Dermis blood vessel endothelial cell (primary cell): ENCODE data around the gene SNX9. TPM values are rescaled to one million over a fixed set of nuclear protein-coding genes. Genes with fewer than 3 reads are reported as not detected.

ENCODE experiments used
- DNase-seq: peaks from one replicate; pipeline ENCODE4 v3.0.0; 2010
- total RNA-seq: library from RNA; depleted of rRNA; stranded (reverse); fragments of >200 nt; gene quantifications from 2 replicates; pipeline ENCODE4 v1.2.3, GENCODE V29; 2014

SNX9 gene
- total RNA-seq, 1 donor from 2014 or later: 51.4 TPM

DNA sequence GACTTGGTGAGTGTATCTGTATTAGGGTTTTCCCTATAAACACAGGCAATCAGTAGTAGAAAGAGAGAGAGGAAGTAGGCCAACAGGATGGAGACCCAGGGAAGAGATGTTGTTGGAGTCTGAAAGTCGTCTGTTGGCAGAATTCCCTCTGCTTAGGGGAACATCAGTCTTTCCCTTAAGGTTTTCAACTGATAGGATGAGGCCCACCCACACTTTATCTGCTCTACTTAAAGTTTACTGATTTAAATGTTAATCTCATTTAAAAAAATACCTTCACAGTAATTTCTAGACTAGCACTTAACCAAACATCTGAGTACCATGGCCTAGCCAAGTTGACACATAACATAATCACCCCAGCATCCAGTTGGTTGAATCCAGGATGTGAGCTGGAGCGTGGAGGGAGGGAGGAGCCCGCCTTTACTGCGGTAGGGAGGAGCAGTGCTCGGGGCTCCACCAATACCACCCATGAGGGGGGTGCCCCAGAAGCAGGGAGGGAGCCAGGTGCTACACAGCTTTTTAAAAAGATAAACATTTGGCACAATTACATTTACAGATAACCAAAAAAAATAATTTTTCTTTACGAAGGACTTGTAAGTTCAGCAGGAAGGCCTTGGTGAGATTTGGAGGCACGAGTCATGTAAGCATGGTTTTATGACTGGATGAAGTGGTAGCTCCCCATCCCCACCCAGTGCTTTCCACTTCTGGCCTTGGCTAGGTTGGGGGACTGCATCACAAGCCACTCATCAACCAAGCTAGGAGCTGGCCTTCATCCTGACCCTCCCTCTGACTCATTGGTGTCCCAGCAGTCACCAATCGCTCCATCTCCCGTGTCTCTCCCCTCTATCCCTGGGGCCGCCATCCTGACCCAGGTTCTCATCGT is 18.4 kb upstream of the SNX9 start:
- DNase-seq: no peak

DNA sequence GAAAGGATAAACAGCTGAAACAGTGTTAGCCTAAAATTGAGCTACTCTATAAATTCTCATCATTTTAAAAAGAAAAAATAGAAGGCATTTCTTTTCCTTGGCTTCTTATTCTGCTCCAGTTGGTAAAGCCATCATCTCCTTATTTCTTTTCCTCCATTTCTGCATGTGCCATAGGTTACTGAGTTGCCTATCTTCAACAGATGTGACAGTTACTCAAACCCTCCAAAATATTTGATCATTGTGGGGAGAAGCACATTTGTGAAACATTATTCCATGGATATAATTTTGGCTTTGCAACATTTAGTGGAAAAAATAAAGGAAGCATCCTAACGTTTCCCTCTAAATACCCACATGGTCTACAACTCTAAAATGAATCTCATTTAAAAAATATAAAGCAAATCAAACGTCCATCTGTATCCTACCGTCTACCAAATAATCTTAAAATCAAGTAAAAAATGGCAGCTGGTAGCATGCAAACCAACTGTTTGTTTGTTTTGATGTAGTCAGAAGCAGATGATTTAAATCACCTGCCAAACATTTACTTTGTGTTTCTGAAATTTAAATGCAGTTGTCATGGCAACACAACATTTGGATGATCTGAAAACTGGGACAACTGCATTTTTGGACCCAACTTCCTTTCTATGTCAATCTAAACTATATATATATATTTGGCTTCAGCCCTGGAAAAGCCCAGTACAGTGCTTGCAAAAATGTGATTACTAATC is 16.8 kb upstream of the SNX9 start:
- no peak for DNase-seq

DNA sequence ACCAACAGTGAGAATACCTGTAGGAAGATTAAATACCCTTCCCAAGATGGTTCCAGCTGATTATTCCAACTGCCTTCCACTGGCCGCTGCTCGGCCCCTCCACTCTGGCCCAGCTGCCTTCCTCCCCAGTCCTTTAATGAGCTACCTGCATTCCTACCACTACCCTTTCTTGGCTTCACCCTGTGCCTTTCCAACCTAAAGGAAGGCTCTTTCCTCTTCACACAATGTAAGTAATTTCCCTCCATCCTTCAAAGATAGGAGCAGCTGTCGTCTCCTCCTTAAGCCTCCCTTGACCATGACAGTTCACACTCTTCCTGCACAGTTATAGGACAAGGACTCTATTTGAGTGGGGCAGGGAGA is 16.2 kb upstream of the SNX9 start:
- DNase-seq: no peak

DNA sequence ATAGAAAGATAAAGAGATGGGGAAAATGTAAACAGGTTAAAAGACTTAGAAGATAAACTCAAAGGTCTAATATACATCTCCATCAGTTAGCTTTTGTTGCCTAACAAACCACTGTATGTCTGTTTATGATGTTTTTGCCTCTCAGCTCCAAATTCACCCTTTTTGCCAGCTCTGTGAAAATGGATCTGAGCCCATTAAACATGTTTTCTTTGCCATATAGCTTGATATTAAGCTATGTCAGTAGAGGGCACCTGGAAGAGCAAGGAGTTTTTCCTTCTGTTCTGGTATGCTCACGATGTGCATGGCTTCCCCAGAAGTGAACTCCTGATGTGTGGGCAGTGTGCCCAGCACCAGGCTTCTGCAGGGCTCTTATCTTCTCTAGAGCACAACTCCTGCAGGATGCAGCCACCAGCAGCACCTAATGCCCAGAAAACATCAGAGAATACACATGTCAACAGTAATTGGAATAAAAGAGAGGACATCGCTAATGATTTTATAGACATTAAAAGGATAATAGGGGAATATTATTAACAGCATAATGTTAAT is 14.6 kb upstream of the SNX9 start:
- no peak for DNase-seq

DNA sequence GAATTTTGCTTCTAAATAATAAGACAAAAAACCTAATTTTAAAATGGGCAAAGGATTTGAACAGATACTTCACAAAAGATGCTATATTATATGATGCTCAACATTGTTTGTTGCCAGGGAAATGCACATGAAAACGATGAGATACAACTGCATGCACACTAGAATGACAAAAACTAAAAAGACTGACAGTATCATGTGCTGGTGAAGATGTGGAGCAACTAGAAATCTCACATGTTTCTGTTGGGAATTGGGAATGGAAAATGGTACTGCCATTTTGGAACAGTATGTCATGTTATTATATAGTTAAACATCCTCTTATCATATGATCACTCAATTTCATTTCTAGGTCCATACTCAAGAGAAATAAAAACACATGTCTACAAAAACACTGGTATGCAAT is 13.4 kb upstream of the SNX9 start:
- DNase-seq: no peak

DNA sequence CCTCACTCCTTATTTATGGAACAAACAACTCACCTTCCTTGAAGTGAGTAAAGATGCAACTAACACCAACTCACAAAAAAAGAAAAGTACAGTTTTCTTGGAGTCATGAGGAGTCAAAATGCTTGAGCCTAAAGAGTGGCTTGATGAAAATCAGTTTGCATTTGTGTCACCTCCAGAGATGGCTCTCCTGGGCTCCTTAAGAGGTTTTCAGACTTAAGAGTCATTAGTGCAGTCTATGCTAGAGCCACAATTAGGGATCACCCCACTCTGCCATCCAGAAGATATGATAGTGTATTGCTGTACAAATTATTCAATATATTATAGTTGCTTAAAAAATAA is 11.9 kb upstream of the SNX9 start:
- no peak for DNase-seq

DNA sequence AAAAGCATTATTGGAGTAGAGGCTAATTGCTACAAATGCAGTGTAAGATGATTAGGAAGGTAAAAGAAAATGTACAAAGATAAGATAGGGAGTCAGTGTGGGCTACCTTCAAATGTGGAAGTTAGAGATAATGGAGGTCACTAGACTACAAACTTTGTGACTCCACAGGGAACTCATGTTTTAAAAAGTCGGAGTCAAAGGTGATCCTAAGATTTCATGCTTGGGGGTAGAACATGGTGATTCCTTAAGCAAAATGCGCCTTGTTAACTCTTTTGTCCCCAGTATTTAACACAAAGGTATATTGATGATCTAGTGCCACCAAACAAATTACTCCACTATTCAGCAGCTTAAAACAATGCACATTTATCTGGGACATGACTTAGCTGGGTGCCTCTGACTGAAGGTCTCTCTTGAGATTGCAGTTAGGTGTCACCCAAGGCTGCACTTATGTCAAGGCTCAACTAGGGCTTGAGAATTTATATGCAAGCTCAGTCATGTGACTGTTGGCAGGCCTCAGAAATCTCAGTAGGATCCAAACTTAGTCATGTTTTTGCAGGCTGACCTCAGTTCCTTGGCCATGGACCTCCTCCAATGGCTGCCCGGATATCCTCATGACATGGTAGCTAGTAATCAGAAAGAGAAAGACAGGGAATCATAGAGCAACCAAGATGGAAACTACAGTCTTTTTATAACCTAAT is 11.4 kb upstream of the SNX9 start:
- DNase-seq: peak; percentile 44

DNA sequence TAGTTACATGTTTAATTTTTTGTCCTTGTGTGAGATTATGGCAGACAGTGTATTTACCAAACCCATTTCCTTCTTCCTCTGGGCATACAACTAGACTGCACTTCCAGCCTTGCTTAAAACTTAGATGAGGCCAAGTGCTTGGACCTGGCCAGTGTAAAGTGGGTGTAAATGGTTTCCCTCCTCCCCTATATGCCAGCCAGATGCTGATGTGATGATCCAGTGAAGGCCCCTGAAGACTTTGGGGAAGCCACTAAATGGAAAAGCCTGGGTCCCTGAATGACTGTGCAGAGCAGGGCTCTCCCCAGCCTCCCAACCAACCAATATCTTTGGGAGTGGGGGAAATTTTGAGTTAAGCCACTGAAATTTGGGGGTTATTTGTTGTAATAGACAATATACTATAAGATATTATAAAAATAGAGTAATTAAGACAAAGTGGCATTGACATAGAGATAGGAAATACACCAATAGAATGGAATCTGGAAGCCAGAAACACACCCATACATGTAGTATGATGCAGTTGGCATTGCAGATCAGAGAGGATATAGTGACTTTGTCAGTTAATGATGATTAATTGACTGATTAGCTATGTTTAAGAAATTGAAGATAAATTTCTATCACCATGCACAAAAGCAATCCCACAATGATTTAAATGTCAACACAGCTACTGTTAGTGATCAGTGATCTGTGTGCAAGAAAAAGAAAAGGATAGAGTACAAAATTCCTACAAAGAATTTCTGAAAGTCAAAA is 10.4 kb upstream of the SNX9 start:
- DNase-seq: no peak

DNA sequence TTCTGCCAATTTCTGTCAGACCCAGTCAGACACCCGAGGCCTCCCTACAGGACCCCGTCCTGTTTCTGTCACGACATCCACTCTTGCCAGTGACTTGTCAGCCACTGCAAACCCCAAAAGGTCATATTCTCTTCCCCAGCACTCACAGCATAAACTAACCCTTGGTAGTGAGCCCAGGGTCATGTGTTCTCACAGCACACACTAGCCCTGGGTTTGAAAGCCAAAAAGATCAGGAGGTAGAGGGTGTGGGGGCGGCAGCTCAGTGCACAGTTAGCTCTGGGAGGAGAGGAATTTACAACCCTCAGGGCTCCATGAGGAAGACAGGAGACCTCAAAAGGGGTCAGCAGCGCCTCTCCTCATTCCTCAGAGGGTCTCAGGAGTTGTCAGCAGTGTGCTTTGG is 9.9 kb upstream of the SNX9 start:
- DNase-seq: no peak

DNA sequence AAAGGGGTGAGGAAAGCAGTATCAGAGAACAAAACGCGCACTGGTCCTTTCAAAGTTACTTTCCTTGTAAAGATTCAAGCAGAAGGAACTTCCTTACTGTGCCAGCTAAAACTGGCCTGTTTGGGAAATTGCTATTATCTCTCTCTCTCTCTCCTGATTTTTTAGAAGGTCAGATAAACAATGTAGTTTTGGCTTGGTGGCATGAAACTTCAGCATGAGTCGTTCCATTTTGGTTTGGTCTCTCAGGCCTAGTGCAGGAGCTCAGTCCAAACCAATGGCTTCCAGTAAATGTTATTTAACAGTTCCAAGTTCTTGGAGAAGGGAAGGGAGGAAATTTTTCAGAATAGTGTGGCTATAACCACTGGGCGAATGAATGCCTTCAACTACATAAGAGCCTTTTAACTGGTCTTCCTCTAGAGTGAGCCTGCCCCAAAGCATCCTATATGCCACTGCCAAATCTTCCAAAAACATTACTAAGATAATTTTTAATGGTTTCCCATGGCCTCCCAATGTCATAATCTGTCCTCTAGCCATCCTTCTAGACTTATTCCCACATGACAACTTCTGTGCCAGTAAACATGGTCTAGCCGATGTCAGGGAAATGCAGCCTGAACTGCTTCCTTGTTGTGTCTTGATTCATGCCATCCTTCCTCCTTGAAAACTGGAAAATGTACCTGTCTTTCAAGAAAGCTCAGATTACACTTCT is 9.1 kb upstream of the SNX9 start:
- peak; percentile 48 for DNase-seq

DNA sequence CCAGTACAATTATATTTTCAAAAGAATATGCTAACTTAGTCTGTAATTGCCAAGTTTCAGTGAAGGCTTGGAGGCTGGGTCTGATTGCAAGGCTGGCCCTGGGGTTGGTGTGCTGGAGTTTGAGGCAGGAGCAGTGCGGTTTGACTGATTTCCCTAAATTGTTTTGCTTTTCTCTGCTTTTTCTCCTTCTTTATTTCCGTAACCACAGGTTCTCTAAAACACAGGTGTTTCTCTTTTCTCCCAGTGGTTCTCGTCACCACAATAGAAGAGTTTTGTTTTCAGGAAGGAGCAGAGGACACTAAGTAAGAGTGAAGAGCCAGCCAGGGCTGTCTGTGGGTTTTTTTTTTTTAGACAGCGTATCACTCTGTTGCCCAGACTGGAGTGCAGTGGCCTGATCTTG is 8.2 kb upstream of the SNX9 start:
- DNase-seq: no peak

DNA sequence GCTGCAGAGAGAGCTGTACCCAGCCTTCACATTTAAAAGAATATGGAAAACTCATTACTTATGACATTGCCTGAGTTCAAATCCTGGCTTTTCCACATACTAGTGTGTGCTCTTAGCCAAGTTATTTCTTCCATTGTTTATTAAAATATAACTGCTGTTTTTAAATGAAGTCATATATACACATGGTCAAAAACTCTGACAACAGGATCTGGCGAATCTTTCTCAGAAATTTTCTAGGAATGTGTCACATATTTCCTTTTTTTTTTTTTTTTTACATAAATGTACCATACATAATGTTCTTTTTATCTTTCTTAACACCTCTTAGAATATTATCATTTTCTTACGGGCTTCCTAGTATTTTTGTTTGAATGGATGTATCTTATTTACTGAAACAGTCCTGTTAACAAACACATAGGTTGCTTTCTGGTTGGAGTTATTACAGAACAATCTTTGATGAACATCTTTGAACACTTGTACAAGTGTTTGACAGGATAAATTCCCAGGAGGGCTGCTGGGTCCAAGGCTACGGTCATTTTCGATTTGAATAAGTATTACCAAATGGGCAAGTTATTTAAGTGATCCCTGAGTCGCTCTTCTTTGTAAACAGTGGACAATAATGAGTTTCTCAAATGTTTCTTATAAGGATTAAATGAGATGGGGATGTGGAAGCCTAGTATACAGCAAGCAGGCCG is 1.6 kb upstream of the SNX9 start:
- DNase-seq: peak; percentile 44

DNA sequence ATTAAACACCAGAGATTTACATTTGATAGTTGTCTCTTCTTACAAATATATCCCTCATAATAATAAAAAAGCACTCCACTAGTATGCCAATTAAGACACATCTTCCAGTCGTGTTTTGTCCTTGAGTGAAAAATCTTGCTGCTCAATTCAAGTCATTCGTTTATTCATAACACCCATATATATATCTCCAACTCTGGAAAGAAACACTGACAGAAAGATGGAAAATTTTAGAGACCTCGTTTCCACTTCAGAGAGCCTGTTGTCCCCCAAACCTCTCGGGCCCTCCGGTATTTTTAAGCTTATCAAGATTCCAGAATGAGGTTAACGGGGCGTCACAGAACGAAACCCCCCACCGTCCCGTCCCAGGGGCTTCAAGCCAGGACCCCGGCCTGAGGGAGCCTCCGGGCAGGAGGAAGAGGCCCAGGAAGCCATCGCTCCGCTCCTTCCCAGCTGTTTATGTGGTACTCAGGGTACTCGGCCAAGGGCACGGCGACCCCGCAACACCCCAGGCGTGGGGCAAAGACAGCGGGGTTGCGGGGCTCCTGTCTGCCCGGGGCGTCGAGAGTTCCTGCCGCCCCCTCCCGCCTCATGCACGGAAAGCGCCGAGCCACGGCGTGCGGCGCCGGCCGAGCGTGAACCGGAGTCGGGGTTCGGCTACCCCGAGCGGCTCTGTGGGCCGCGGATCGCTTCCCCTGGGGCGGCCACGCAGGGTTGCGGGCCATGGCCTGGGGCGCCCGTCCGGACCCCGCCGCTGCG is 623 bp upstream of the SNX9 start:
- peak; percentile 42 for DNase-seq

DNA sequence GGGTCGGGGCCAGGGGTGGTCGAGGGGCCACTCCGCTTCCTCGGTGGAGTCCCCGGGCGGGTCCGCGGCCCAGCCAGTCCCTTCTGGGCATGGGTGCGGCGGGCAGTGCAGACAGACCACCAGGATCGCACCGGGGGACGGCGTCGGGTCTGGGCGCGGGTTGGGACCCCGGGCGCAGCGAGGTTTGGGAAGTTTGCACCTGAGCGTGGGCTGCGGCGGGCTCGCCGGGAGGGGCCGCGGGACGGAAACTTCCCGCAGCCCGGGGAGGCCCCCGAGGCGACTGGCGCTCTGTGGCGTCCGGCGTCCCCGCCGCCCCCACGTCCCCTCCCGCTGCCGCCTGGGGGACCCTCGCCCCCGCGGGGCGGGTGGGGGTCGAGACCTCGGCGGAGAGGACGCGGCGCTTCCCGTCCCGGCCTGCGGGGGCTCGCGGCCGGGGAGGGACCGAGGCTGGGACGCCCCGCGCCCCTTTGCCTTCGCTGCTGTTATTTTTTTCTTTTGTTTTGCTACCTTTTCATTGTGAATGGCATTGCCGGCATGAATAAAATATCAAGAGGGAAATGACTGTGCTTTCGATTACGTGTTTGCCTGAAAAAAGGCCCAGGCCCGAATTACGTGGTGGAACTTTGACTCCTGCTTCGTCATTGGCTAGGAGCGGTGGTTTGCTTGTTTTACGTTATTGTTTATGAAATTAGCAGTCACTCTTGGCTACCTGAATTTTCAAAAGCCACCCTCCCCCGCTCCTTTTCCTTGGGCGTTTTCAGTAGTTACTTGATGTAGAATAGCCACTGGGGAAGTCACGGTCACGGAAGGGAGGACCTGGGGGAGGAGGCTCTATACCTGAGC is 703 bp downstream of the SNX9 start:
- DNase-seq: peak; percentile 88

DNA sequence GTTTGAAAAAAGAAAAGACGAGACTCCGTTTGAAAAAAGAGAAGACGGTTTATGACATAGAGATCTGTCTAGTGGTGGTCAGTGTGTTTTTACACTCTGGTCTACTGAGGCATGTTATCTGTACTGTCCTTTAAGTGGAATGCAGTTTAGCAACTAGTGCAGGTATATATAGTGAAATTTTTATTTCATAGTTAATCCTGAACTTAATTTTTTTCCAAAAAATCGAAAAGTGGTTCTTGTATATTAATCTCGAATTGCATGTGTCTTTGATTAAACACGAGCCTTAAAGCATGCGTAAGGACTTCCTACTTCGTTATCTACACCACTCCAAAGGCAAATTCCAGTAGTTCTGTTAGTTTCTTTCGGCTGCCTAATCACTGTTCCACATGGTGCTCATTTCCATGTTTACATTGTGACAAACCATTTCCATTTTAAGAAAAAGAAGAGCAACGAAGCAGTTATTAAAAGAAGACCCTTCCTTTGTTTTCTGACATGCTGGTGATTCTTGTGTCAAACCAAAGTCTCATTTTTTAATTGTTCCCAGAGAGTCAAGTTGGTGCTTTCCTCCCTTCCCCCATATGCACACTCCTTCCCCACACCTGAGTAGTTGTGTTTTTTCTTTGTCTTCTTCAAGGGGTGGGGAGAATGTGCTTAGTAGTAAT is 2.3 kb downstream of the SNX9 start:
- DNase-seq: peak; percentile 79

DNA sequence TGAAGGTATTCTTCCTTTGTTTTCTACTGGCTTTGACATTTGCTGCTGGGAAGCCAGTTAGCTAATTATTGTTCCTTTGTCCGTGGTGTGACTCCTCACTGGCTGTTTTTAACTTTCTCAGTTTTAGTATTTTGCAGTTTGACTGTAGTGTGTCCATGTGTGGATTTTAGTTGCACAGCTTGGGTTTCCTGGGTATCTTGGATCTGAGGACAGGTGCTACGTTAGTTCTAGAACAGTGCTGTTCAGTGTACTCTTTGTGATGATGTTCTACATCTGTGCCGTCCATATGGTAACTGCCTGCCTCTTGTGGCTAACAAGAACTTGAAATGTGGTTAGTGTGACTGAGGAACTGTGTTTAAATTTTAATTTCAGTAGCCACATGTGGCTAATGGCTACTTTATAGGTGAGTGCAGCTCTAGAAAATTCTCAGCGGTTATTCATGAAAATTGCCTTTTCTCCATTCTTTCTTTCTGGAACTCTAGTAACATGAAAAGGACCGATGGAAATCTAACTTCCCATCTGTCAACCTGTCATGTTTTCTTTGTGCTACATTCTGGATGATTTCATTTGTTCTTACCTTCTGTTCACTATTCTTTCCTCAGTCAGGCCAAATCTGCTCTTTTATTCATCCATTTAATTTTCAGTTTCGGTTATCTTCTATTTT is 7.4 kb downstream of the SNX9 start:
- DNase-seq: no peak

DNA sequence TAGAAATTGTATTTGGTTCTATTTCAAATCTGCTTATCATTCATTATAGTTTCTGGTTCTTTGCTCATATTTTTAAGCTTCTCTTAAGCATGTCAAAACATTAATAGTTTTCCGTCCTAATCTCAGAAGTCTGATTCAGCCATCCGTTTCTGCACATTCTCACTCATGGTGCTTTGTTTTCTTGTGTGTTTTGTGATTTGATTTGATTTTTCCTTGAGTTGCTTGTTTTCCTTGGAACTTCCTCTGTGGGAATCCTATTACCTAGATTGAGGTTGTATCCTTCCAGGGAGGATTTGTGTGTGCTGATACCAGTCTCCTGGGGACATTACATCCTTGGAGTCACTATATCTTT is 7.9 kb downstream of the SNX9 start:
- DNase-seq: peak; percentile 30

DNA sequence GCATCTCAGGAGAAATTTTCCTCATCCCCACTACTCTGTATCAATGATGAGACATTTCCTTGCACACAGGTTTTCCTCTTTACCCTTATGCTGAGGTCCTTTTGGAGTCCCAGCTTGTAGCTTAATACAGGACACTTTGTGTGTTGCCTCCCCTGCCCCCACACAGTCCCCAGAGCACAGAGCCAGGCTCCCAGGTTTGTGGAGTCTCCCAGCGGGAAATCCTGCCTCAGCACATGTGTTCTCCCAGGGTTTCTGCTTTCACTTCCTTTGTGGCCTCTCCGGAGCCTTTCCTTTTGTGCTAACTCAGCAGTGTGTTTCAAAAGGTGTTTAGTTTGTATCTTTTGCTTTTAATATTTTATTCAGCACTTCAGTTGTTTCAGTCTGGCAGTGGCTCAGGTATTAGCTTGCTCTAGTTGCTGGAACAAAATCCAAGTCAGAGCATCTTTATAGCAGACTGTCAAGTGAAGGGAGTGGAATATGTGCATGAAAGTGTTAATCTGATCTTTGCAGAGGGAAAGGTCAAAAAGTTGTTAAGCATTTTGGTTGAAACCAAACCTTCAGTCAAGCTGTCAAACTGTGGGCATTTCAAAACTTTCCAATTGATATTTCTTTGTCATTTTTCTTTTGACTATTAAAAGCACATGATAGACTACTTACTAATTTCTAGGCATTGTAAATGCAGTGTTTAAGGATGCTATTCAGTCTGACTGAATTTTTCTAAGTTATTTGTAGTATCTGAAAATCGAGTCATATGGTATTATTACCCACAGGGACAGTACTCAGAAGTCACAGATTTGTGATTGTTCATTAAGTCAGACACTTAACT is 8.6 kb downstream of the SNX9 start:
- DNase-seq: no peak
